K562 (cell line): ENCODE results near the gene MYO1A. TPM values are rescaled to one million over a fixed set of nuclear protein-coding genes. Genes with fewer than 3 reads are reported as not detected.
A peak's percentile ranks its signal among the peaks of the same experiment; 100 is the strongest.

ENCODE experiments used
- CCNT2 ChIP-seq: IDR thresholded peaks from 2 replicates; pipeline ENCODE4 v1.6.1; 2011; ENCODE audit warnings: borderline replicate concordance, low read depth, mild to moderate bottlenecking, moderate library complexity, mixed read lengths, low read length; ENCODE audit not compliant: insufficient read length; ENCODE audit errors: extremely low read depth
- E4F1 ChIP-seq: fragments of 250-450 bp; sonication (Bioruptor Pico); IDR thresholded peaks from 2 replicates; pipeline ENCODE4 v1.5.0; 2021; ENCODE audit warnings: mild to moderate bottlenecking, borderline replicate concordance
- HNRNPUL1 ChIP-seq: fragments of 200-400 bp; formaldehyde crosslinking; IDR thresholded peaks from 2 replicates; pipeline ENCODE4 v1.6.1; 2017; ENCODE audit warnings: low read length
- ID3 ChIP-seq, 2 experiments: fragments of 250-450 bp in 1 of 2; fragments of 450-650 bp in 1 of 2; sonication (Bioruptor Pico) in 1 of 2; IDR thresholded peaks; 2 replicates each; pipeline versions ENCODE4 v1.6.1 to v1.8.0; 2016 to 2021; ENCODE audit warnings: mild to moderate bottlenecking in 2 of 2, moderate library complexity in 2 of 2, missing compliant biosample characterization in 1 of 2, missing genetic modification characterization in 1 of 2
- MTA3 ChIP-seq: fragments of 450-650 bp; formaldehyde crosslinking; IDR thresholded peaks from 2 replicates; pipeline ENCODE4 v1.6.1; 2017; ENCODE audit warnings: mild to moderate bottlenecking, borderline replicate concordance
- MXD1 ChIP-seq: fragments of 250-450 bp; sonication (Bioruptor Pico); IDR thresholded peaks from 2 replicates; pipeline ENCODE4 v1.8.0; 2021; ENCODE audit warnings: borderline replicate concordance, mild to moderate bottlenecking, moderate library complexity; ENCODE audit not compliant: poor library complexity, severe bottlenecking
- PBX2 ChIP-seq, 2 experiments: IDR thresholded peaks in 1 of 2; conservative IDR thresholded peaks in 1 of 2; 2 replicates each; pipeline ENCODE4 v1.6.1; 2016; ENCODE audit warnings: low read depth in 2 of 2, mild to moderate bottlenecking in 1 of 2, missing compliant biosample characterization in 1 of 2, missing genetic modification characterization in 1 of 2, moderate library complexity in 1 of 2
- SOX6 ChIP-seq: fragments of 450-650 bp; IDR thresholded peaks from 2 replicates; pipeline ENCODE4 v1.6.1; 2014; ENCODE audit warnings: mild to moderate bottlenecking
- SRSF3 ChIP-seq: fragments of 200-400 bp; formaldehyde crosslinking; IDR thresholded peaks from 2 replicates; pipeline ENCODE4 v1.6.1; 2016; ENCODE audit warnings: mild to moderate bottlenecking, low read length, moderate library complexity; ENCODE audit not compliant: insufficient read depth
- TCF7L2 ChIP-seq: fragments of 150-350 bp; IDR thresholded peaks from 2 replicates; pipeline ENCODE4 v1.6.1; 2016; ENCODE audit warnings: low read depth, mild to moderate bottlenecking, low read length, moderate library complexity
- YBX1 ChIP-seq: fragments of 450-650 bp; IDR thresholded peaks from 2 replicates; pipeline ENCODE4 v1.7.1; 2016; ENCODE audit warnings: mild to moderate bottlenecking
- ZNF239 ChIP-seq: fragments of 250-450 bp; sonication (Bioruptor Pico); IDR thresholded peaks from 2 replicates; pipeline ENCODE4 v1.4.0; 2020; ENCODE audit warnings: mild to moderate bottlenecking
- ZNF583 ChIP-seq: fragments of 250-450 bp; sonication (Bioruptor Pico); IDR thresholded peaks from 2 replicates; pipeline ENCODE4 v1.4.0; 2020
- ZNF592 ChIP-seq: fragments of 450-650 bp; IDR thresholded peaks from 2 replicates; pipeline ENCODE4 v1.6.1; 2017; ENCODE audit warnings: antibody characterized with exemption, mild to moderate bottlenecking
- ZNF764 ChIP-seq: fragments of 250-450 bp; sonication (Bioruptor Pico); IDR thresholded peaks from 2 replicates; pipeline ENCODE4 v1.4.0; 2020; ENCODE audit warnings: low read depth, mild to moderate bottlenecking, moderate library complexity
- polyA plus RNA-seq, 8 experiments: library from polyadenylated mRNA; depleted of rRNA in 4 of 8; stranded (reverse) in 5 of 8; unstranded in 3 of 8; fragments of >200 nt; fragmentation: Nextera tagmentation in 2 of 8; fragmentation: Illumina TruSeq in 1 of 8; extraction: Ambion mirVana in 2 of 8; extraction: Trizol in 1 of 8; gene quantifications; 2 replicates each; pipeline versions ENCODE4 v1.2.1 to v1.2.3, GENCODE V29; 2011 to 2014; ENCODE audit warnings: inconsistent platforms in 1 of 8, missing spikeins in 1 of 8
- total RNA-seq, 7 experiments: library from RNA; depleted of rRNA in 6 of 7; stranded (reverse); fragments of >200 nt in 6 of 7; fragmentation: Illumina TruSeq in 2 of 7; extraction: Trizol in 2 of 7; gene quantifications; 2 replicates each; pipeline versions ENCODE4 v1.2.1 to v1.2.3, GENCODE V29; 2011 to 2021; ENCODE audit warnings: low replicate concordance in 1 of 7

MYO1A gene
- total and polyA plus RNA-seq, 9 of the 15 experiments (the other 6 are each of a cell fraction or from before 2014, with no cell fraction given): 0.03 to 0.29 (median 0.14) TPM; not detected in 2

- TF ChIP-seq ZNF592 (peak; percentile 46; the same call in 1 of the 2 replicates), ZNF764 (no peak), CCNT2 (peak; percentile 100), SRSF3 (no peak), ZNF239 (CRISPR knock-in tag) (peak; percentile 51; the same call in 1 of the 2 replicates), PBX2 (CRISPR knock-in tag; IDR thresholded peaks at IDR 0.05; ENCODE audit: low read depth) (no peak), PBX2 (tag; conservative IDR thresholded peaks at IDR 0.05; ENCODE audit: low read depth) (no peak; the same call in 1 of the 2 replicates), HNRNPUL1 (no peak), MXD1 (no peak), YBX1 (no peak), MTA3 (peak; percentile 86; the same call in 1 of the 2 replicates), E4F1 (no peak), ID3 (CRISPR knock-in tag; IDR thresholded peaks at IDR 0.05) (no peak), ID3 (tag; IDR thresholded peaks at IDR 0.05) (peak; percentile 63; the same call in 1 of the 2 replicates), ZNF583 (CRISPR knock-in tag) (0 out of 2 replicates have a peak, but pooled peaks have one; percentile 19), SOX6 (peak; percentile 97), TCF7L2 (no peak)
These were observed 61.7 kb downstream of the MYO1A start (continued) for GRCh38 chr12:56988207-56988739.
